ENCODE measurements around the gene ITGA2. TPM values are rescaled to one million over a fixed set of nuclear protein-coding genes. Genes with fewer than 3 reads are reported as not detected.

Gene ITGA2
- total RNA-seq, 4 donors from 2014 or later, result 0.34 to 0.88 (median 0.62) TPM

- TF ChIP-seq CTCF (IDR thresholded peaks at IDR 0.05; ENCODE audit: low read depth), result no peak
Measured at GRCh38 chr5:52950686-52951085, 38.5 kb upstream of the ITGA2 start.

GRCh38 chr5:52952483-52952882 is 36.7 kb upstream of the ITGA2 start:
- TF ChIP-seq CTCF (IDR thresholded peaks at IDR 0.05; ENCODE audit: low read depth), result no peak

- TF ChIP-seq CTCF (IDR thresholded peaks at IDR 0.05; ENCODE audit: low read depth), result no peak
Measured at GRCh38 chr5:52956014-52956413, 33.1 kb upstream of the ITGA2 start.

- no peak for TF ChIP-seq CTCF (IDR thresholded peaks at IDR 0.05; ENCODE audit: low read depth)
Measured at GRCh38 chr5:52956915-52957747, 32.0 kb upstream of the ITGA2 start.

GRCh38 chr5:52961274-52961681 is 27.9 kb upstream of the ITGA2 start:
- TF ChIP-seq CTCF (IDR thresholded peaks at IDR 0.05; ENCODE audit: low read depth), result no peak

GRCh38 chr5:52963636-52964035 is 25.5 kb upstream of the ITGA2 start:
- no peak for TF ChIP-seq CTCF (IDR thresholded peaks at IDR 0.05; ENCODE audit: low read depth)

- TF ChIP-seq CTCF (IDR thresholded peaks at IDR 0.05; ENCODE audit: low read depth), result no peak
Measured at GRCh38 chr5:52964138-52964537, 25.0 kb upstream of the ITGA2 start.

All from subcutaneous adipose tissue (tissue), 4 donors.